Fibroblast of lung (primary cell): ENCODE data around the gene EPAS1. TPM values are rescaled to one million over a fixed set of nuclear protein-coding genes. Genes with fewer than 3 reads are reported as not detected.

Experiments used
- DNase-seq, 2 donors: peaks; one replicate each; pipeline versions ENCODE4 v3.0.0 to v3.0.0-alpha.2; 2010; ENCODE audit warnings: low read depth in 2 of 2
- H2AFZ ChIP-seq: 2 replicates; pipeline ENCODE4 v1.5.1; 2012; ENCODE audit warnings: low read length, control low read depth, inconsistent platforms
- H3K27ac ChIP-seq: 2 replicates; pipeline ENCODE4 v1.5.1; 2011; ENCODE audit warnings: low read length, control low read depth; ENCODE audit not compliant: insufficient read depth
- H3K27me3 ChIP-seq: 2 replicates; pipeline ENCODE4 v1.5.1; 2011; ENCODE audit warnings: mild to moderate bottlenecking, low read length; ENCODE audit not compliant: control insufficient read depth, insufficient read depth
- H3K36me3 ChIP-seq: 2 replicates; pipeline ENCODE4 v1.5.1; 2011; ENCODE audit warnings: low read length; ENCODE audit not compliant: control insufficient read depth, insufficient read depth
- H3K4me1 ChIP-seq: 2 replicates; pipeline ENCODE4 v1.5.1; 2011; ENCODE audit warnings: low read length; ENCODE audit not compliant: control insufficient read depth, insufficient read depth; ENCODE audit errors: extremely low read depth
- H3K4me2 ChIP-seq: 2 replicates; pipeline ENCODE4 v1.5.1; 2011; ENCODE audit warnings: low read length, control low read depth; ENCODE audit not compliant: insufficient read depth; ENCODE audit errors: extremely low read depth
- H3K4me3 ChIP-seq, 4 experiments: fragments of 200-600 bp in 1 of 4; sonication (generic) in 1 of 4; replicated peaks in 1 of 4; 2 replicates each; pipeline ENCODE4 v1.5.1; 2011 to 2016; ENCODE audit warnings: low read length in 4 of 4, low read depth in 3 of 4, mild to moderate bottlenecking in 3 of 4, control low read depth in 2 of 4, inconsistent platforms in 1 of 4, mixed read lengths in 1 of 4; ENCODE audit not compliant: insufficient read depth in 1 of 4; ENCODE audit errors: control extremely low read depth in 1 of 4
- H3K79me2 ChIP-seq: 2 replicates; pipeline ENCODE4 v1.5.1; 2012; ENCODE audit warnings: mild to moderate bottlenecking, low read length, inconsistent platforms; ENCODE audit not compliant: control insufficient read depth, insufficient read depth
- H3K9ac ChIP-seq: 2 replicates; pipeline ENCODE4 v1.5.1; 2011; ENCODE audit warnings: mild to moderate bottlenecking, low read length, control low read depth; ENCODE audit not compliant: insufficient read depth
- H3K9me3 ChIP-seq: 2 replicates; pipeline ENCODE4 v1.5.1; 2012; ENCODE audit warnings: low read depth, low read length; ENCODE audit not compliant: control insufficient read depth, insufficient read depth
- H4K20me1 ChIP-seq: 2 replicates; pipeline ENCODE4 v1.5.1; 2011; ENCODE audit warnings: low read length; ENCODE audit not compliant: control insufficient read depth, insufficient read depth; ENCODE audit errors: extremely low read depth
- EZH2 ChIP-seq: IDR thresholded peaks from 2 replicates; pipeline ENCODE4 v1.5.1; 2012; ENCODE audit warnings: low read length, control low read depth, mild to moderate bottlenecking; ENCODE audit errors: missing control alignments
- polyA plus RNA-seq, 2 donors: library from polyadenylated mRNA; depleted of rRNA in 1 of 2; stranded (reverse) in 1 of 2; unstranded in 1 of 2; fragments of >200 nt; gene quantifications; 2 replicates each; pipeline ENCODE4 v1.2.1, GENCODE V29; 2011 to 2012; ENCODE audit warnings: missing spikeins in 1 of 2
- total RNA-seq: library from RNA; depleted of rRNA; stranded (reverse); fragments of >200 nt; gene quantifications from 2 replicates; pipeline ENCODE4 v1.2.1, GENCODE V29; 2014
- TF ChIP-seq, protein P1 (sequence below), 2 donors: IDR thresholded peaks in 1 of 2; conservative IDR thresholded peaks in 1 of 2; 1 replicate in 1 of 2; 2 replicates in 1 of 2; pipeline ENCODE4 v1.5.1; 2011 to 2012; ENCODE audit warnings: low read length in 2 of 2, control low read depth in 1 of 2, inconsistent platforms in 1 of 2, low read depth in 1 of 2, mild to moderate bottlenecking in 1 of 2

EPAS1 gene
- total and polyA plus RNA-seq, 2 donors (not counting 1 experiment from before 2014, with no cell fraction given), result 120 to 941 TPM

DNA sequence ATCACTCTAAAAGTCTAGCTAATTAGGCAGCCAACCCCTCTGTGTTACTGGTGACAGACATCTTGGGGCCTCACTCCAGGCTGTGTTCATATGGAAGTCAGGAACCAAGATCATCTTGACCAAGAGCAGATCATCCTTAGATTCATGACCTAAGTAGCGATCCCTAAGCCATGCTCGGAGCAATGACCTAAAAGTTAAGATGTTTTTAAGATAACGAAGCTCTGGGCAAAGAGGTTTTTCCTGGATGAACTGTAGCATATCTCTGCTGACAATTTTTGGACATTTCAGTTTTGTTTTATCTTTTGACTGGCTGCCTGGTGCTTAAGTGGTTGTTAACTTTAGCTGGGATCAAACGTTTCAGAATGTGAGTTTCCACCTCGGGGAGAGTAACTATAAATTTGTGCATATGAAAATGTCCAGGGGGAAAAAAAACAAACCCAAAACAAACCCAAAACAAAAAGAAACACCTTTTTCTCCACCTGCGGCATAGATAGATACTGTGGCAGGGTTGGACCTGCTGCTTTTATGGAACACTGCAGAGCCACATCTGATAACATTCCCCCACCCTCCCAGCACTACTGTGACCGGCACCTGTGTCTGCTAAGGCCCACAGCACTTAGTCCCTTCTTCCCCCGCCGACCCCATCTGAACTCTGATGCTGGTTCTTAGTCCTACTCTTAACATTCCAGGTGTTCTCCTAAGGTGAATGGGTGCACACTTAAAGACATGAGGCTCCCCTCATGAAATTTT is 45.5 kb downstream of the EPAS1 start:
- H3K79me2 ChIP-seq, result peaks cover 30% of the 10 kb centered on the region
- H3K4me1 ChIP-seq, result peaks cover 14% of the 10 kb centered on the region
- no peak overlapping the region for H3K27ac ChIP-seq

DNA sequence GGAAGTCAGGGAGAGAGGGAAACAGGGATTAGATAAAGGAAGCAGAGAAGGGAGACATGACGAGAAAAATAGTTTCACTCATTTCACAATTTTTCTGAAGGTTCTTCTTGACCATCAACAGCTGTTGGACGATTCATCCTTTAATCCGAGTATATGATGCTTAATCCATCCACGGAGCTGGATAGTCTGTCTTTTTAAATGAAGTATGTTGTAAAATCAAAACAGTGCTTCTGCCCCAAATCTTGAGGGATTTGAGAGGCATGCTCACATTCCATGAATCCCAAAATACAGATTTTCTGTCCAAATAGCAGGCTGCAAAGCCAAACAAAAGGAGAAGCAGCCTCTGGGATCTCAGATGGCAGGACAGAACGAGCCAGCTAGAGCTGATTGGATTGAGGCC is 47.5 kb downstream of the EPAS1 start:
- TF ChIP-seq, protein P1, sequence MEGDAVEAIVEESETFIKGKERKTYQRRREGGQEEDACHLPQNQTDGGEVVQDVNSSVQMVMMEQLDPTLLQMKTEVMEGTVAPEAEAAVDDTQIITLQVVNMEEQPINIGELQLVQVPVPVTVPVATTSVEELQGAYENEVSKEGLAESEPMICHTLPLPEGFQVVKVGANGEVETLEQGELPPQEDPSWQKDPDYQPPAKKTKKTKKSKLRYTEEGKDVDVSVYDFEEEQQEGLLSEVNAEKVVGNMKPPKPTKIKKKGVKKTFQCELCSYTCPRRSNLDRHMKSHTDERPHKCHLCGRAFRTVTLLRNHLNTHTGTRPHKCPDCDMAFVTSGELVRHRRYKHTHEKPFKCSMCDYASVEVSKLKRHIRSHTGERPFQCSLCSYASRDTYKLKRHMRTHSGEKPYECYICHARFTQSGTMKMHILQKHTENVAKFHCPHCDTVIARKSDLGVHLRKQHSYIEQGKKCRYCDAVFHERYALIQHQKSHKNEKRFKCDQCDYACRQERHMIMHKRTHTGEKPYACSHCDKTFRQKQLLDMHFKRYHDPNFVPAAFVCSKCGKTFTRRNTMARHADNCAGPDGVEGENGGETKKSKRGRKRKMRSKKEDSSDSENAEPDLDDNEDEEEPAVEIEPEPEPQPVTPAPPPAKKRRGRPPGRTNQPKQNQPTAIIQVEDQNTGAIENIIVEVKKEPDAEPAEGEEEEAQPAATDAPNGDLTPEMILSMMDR (conservative IDR thresholded peaks at IDR 0.05 in 1 of 2, IDR thresholded peaks at IDR 0.05 in 1 of 2; ENCODE audit: low read depth in 1 of 2, low read length in 2 of 2), result no peak
- no peak for TF ChIP-seq EZH2
- H3K9me3 ChIP-seq, result no peaks in the 10 kb centered on the region
- H3K9ac ChIP-seq, result no peak overlapping the region
- H3K4me2 ChIP-seq, result no peak overlapping the region
- no peak overlapping the region for H3K4me3 ChIP-seq
- no peak overlapping the region for H3K27ac ChIP-seq
- H3K79me2 ChIP-seq, result peaks cover 16% of the 10 kb centered on the region
- DNase-seq, result no peak
- peaks cover 2% of the 10 kb centered on the region for H3K36me3 ChIP-seq
- H4K20me1 ChIP-seq, result no peaks in the 10 kb centered on the region
- H2AFZ ChIP-seq, result no peak overlapping the region
- H3K4me1 ChIP-seq, result peaks cover 7% of the 10 kb centered on the region
- no peaks in the 10 kb centered on the region for H3K27me3 ChIP-seq

More for the DNA sequence above, 45.5 kb downstream of the EPAS1 start:
- H3K9me3 ChIP-seq, result no peaks in the 10 kb centered on the region
- no peaks in the 10 kb centered on the region for H3K27me3 ChIP-seq
- no peaks in the 10 kb centered on the region for H4K20me1 ChIP-seq
- no peak overlapping the region for H2AFZ ChIP-seq
- no peak overlapping the region for H3K4me2 ChIP-seq
- no peak overlapping the region for H3K9ac ChIP-seq
- H3K4me3 ChIP-seq, result no peak overlapping the region
- TF ChIP-seq EZH2, result no peak
- TF ChIP-seq, protein P1 (conservative IDR thresholded peaks at IDR 0.05 in 1 of 2, IDR thresholded peaks at IDR 0.05 in 1 of 2; ENCODE audit: low read depth in 1 of 2, low read length in 2 of 2), result no peak
- no peak for DNase-seq
- H3K36me3 ChIP-seq, result no peaks in the 10 kb centered on the region

DNA sequence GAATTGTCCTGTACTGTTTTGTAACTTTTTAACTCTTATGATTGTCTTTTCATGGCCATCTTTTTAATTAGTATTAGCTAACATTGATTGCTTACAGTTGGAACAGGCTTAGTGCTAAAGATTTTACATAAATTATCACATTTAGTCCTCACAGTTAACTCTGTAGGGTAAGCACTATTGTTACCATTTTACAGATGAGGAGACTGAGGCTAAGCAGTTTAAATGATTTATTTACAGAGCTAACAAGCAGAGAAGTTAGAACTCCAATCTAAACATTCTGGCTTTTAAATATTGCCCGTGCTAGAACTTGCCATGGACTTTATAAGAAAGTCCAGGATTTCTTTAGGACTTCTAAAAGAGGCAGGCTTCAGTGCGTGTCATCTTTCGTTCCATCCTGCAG is 48.6 kb downstream of the EPAS1 start:
- no peak overlapping the region for H3K4me2 ChIP-seq
- peaks cover 12% of the 10 kb centered on the region for H3K79me2 ChIP-seq
- H2AFZ ChIP-seq, result no peak overlapping the region
- no peaks in the 10 kb centered on the region for H3K27me3 ChIP-seq
- no peak overlapping the region for H3K9ac ChIP-seq
- no peak for DNase-seq
- TF ChIP-seq, protein P1 (conservative IDR thresholded peaks at IDR 0.05 in 1 of 2, IDR thresholded peaks at IDR 0.05 in 1 of 2; ENCODE audit: low read depth in 1 of 2, low read length in 2 of 2), result no peak
- no peak for TF ChIP-seq EZH2
- H3K4me1 ChIP-seq, result peaks cover 3% of the 10 kb centered on the region
- H3K9me3 ChIP-seq, result no peaks in the 10 kb centered on the region
- no peak overlapping the region for H3K4me3 ChIP-seq
- no peaks in the 10 kb centered on the region for H4K20me1 ChIP-seq
- peaks cover 4% of the 10 kb centered on the region for H3K36me3 ChIP-seq
- no peak overlapping the region for H3K27ac ChIP-seq
